OCI-LY3 (cell line): ENCODE results near the gene IGFL1.

Experiments
- H2AFZ ChIP-seq: fragments of 200-600, 300-600 bp; shearing (Covaris generic); 2 replicates; pipeline ENCODE4 v1.6.0; 2014; ENCODE audit warnings: antibody characterized with exemption, low read depth, low read length
- H3K27ac ChIP-seq: fragments of 200-600, 300-600 bp; sonication (generic); 2 replicates; pipeline ENCODE4 v1.5.1; 2014; ENCODE audit warnings: mild to moderate bottlenecking, low read length, moderate library complexity, mixed read lengths
- H3K27me3 ChIP-seq: fragments of 200-600, 300-600 bp; sonication (generic); 2 replicates; pipeline ENCODE4 v1.6.1; 2014; ENCODE audit warnings: low read depth, low read length, mixed read lengths
- H3K36me3 ChIP-seq: fragments of 200-600, 300-600 bp; sonication (generic); replicated peaks from 2 replicates; pipeline ENCODE3; 2014; ENCODE audit warnings: low read depth, low read length, mixed read lengths
- H3K4me1 ChIP-seq: fragments of 300-600, 200-600 bp; sonication (generic); 2 replicates; pipeline ENCODE4 v1.6.1; 2014; ENCODE audit warnings: low read length, mixed read lengths
- H3K4me2 ChIP-seq: fragments of 200-600, 300-600 bp; sonication (generic); 2 replicates; pipeline ENCODE4 v1.6.1; 2014; ENCODE audit warnings: low read length, mixed read lengths
- H3K4me3 ChIP-seq: fragments of 300-600, 200-600 bp; sonication (generic); 2 replicates; pipeline ENCODE4 v1.5.1; 2014; ENCODE audit warnings: antibody characterized with exemption, mild to moderate bottlenecking, low read length, moderate library complexity
- H3K79me2 ChIP-seq: fragments of 300-600, 200-600 bp; shearing (Covaris generic); 2 replicates; pipeline ENCODE4 v1.6.1; 2014; ENCODE audit warnings: mild to moderate bottlenecking, low read length, mixed read lengths
- H3K9ac ChIP-seq: fragments of 300-600, 200-600 bp; shearing (Covaris generic); 2 replicates; pipeline ENCODE4 v1.6.0; 2014; ENCODE audit warnings: mild to moderate bottlenecking, low read length, moderate library complexity
- H3K9me3 ChIP-seq: fragments of 200-600, 300-600 bp; shearing (Covaris generic); 2 replicates; pipeline ENCODE4 v1.6.1; 2014; ENCODE audit warnings: low read length, mixed read lengths; ENCODE audit not compliant: insufficient read depth
- H4K20me1 ChIP-seq: fragments of 200-600, 300-600 bp; sonication (generic); 2 replicates; pipeline ENCODE4 v1.6.1; 2016; ENCODE audit warnings: low read length, mixed read lengths; ENCODE audit not compliant: insufficient read depth
- CTCF ChIP-seq: fragments of 200-600, 300-600 bp; sonication (generic); IDR thresholded peaks from 2 replicates; pipeline ENCODE4 v1.5.1; 2014; ENCODE audit warnings: antibody characterized with exemption, low read length, low read depth
- EZH2phosphoT487 ChIP-seq: fragments of 200-600 bp; shearing (Covaris generic); IDR thresholded peaks from 2 replicates; pipeline ENCODE4 v1.6.1; 2018; ENCODE audit warnings: antibody characterized with exemption, mixed run types, low read depth

The IGFL1 gene

GRCh38 chr19:46186101-46186716 is 43.3 kb upstream of the IGFL1 start:
- no peaks in the 10 kb centered on the region for H3K36me3 ChIP-seq
- H3K4me1 ChIP-seq = peaks cover 64% of the 10 kb centered on the region
- peak overlapping the region; percentile 90 for H3K27ac ChIP-seq

GRCh38 chr19:46186717-46187101 is 42.8 kb upstream of the IGFL1 start:
- Histone ChIP-seq H3K36me3 (no peaks in the 10 kb centered on the region), H4K20me1 (no peaks in the 10 kb centered on the region), H3K9me3 (no peaks in the 10 kb centered on the region), H3K9ac (peak overlapping the region; percentile 1; the same call in 1 of the 2 replicates), H3K4me1 (peaks cover 59% of the 10 kb centered on the region), H3K27ac (no peak overlapping the region; the same call in 1 of the 2 replicates), H3K27me3 (peaks cover 18% of the 10 kb centered on the region), H3K4me3 (no peak overlapping the region), H2AFZ (0 out of 2 replicates have a peak overlapping the region, but pooled peaks have one; percentile 8), H3K4me2 (no peak overlapping the region), H3K79me2 (no peaks in the 10 kb centered on the region)
- TF ChIP-seq CTCF (no peak), EZH2phosphoT487 (no peak)

More at GRCh38 chr19:46186101-46186716, 43.3 kb upstream of the IGFL1 start:
- Histone ChIP-seq H3K9ac (peak overlapping the region; percentile 1; the same call in 1 of the 2 replicates), H3K9me3 (no peaks in the 10 kb centered on the region), H3K27me3 (peaks cover 13% of the 10 kb centered on the region), H3K79me2 (no peaks in the 10 kb centered on the region), H2AFZ (0 out of 2 replicates have a peak overlapping the region, but pooled peaks have one; percentile 8), H4K20me1 (no peaks in the 10 kb centered on the region), H3K4me2 (peak overlapping the region; percentile 68; the same call in 1 of the 2 replicates), H3K4me3 (no peak overlapping the region)
- no peak for TF ChIP-seq EZH2phosphoT487
- no peak for TF ChIP-seq CTCF

- H4K20me1 ChIP-seq = no peaks in the 10 kb centered on the region
- no peak overlapping the region for H3K9ac ChIP-seq
- H3K36me3 ChIP-seq = no peaks in the 10 kb centered on the region
- H3K27me3 ChIP-seq = peaks cover 26% of the 10 kb centered on the region
- H3K4me1 ChIP-seq = peaks cover 40% of the 10 kb centered on the region
- no peak overlapping the region for H3K27ac ChIP-seq
- no peak overlapping the region for H3K4me2 ChIP-seq
- H2AFZ ChIP-seq = no peak overlapping the region
- H3K4me3 ChIP-seq = no peak overlapping the region
- TF ChIP-seq CTCF (0 out of 2 replicates have a peak, but pooled peaks have one; percentile 10), EZH2phosphoT487 (no peak)
- no peaks in the 10 kb centered on the region for H3K9me3 ChIP-seq
- H3K79me2 ChIP-seq = no peaks in the 10 kb centered on the region
Measured at GRCh38 chr19:46189971-46190888, 39.3 kb upstream of the IGFL1 start.

GRCh38 chr19:46191356-46191755 is 38.2 kb upstream of the IGFL1 start:
- no peaks in the 10 kb centered on the region for H3K9me3 ChIP-seq
- H3K27ac ChIP-seq = no peak overlapping the region
- H3K4me2 ChIP-seq = no peak overlapping the region
- H3K27me3 ChIP-seq = peaks cover 32% of the 10 kb centered on the region
- no peaks in the 10 kb centered on the region for H3K36me3 ChIP-seq
- H3K4me1 ChIP-seq = peaks cover 29% of the 10 kb centered on the region
- TF ChIP-seq EZH2phosphoT487 (no peak), CTCF (no peak)
- H2AFZ ChIP-seq = no peak overlapping the region
- H3K79me2 ChIP-seq = no peaks in the 10 kb centered on the region
- H3K4me3 ChIP-seq = no peak overlapping the region
- no peaks in the 10 kb centered on the region for H4K20me1 ChIP-seq
- H3K9ac ChIP-seq = no peak overlapping the region
